Left lobe of liver (tissue), 2 donors: ENCODE measurements around the gene DNAJC18. TPM values are rescaled to one million over a fixed set of nuclear protein-coding genes. Genes with fewer than 3 reads are reported as not detected.
"Not testable (repeated sequence)": the region's sequence is repeated elsewhere in the genome, so short reads cannot be mapped to it uniquely, and the experiment has no call there.

Experiments used
- ATAC-seq: fragments of 200-7000 bp; cut with Tn5 transposase; one replicate; pipeline ENCODE4 v1.9.1; 2020; ENCODE audit warnings: mild to moderate bottlenecking, moderate library complexity
- DNase-seq: peaks from one replicate; pipeline ENCODE4 v3.0.0-alpha.2; 2020; ENCODE audit warnings: low spot score
- total RNA-seq: library from RNA; stranded (reverse); gene quantifications from one replicate; pipeline ENCODE4 v1.2.1, GENCODE V29; 2021
- donor health status: DM: no; HTN: no; CAD: no; lungs with moderate emphysema.
- donor health status: DM: no; HTN: yes; CAD: no.

The DNAJC18 gene
- total RNA-seq, 1 donor from 2014 or later, result 0.63 TPM

DNA sequence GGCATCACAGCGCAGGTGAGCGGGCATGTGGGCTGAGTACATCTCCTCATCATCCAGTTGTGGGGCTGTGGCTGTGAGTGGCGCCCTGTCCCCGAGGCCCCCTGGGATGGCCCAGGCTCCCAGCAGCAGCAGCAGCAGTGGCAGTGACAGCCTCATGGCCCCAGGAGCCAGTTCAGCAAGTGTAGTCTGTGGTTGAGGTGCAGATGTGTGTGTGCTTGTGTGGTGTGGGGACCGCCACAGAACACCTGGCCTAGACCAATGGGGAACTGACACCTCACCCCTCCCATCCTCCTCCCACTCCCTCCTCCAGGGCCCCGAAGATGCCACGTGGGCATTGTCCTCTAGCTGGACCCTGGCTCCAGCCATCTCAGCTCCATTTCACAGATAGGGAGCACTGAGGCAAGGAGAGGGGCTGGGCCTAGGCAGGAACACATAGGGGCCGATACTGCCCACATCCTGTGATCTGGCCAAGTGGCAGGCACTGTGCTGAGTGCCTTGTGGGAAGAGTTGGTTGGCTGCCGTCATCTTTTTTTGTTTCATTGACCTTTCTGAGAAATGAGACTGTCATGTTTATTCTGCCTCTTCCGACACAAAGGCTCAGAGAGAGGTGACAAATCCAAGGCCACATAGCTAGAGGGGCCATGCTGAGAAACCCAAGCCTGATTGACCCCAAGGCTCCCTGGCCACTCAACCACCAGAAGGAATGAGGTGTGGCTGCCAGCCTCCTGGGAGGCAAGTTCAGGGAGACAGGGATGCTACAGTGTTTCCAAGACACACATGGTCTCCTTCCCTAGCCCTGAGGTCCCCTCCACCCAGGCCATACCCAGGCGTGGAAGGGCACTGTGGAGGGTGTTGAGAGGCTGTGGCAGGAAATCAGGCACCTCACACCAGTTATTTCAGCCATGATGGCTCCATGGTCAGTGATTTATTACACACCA lies 49.4 kb downstream of the DNAJC18 start, which contains the start of gene MZB1:
MZB1 (minus strand) TSS at position 213 of the 938 bp plus-strand sequence; CDS start at position 156, 57 bp downstream.
- DNase-seq (no peak), ATAC-seq (no peak)

GRCh38 chr5:139388198-139388821 lies 51.0 kb downstream of the DNAJC18 start:
- ATAC-seq (no peak), DNase-seq (no peak)

GRCh38 chr5:139387611-139388197 lies 51.6 kb downstream of the DNAJC18 start:
- DNase-seq, result no peak
- no peak for ATAC-seq

DNA sequence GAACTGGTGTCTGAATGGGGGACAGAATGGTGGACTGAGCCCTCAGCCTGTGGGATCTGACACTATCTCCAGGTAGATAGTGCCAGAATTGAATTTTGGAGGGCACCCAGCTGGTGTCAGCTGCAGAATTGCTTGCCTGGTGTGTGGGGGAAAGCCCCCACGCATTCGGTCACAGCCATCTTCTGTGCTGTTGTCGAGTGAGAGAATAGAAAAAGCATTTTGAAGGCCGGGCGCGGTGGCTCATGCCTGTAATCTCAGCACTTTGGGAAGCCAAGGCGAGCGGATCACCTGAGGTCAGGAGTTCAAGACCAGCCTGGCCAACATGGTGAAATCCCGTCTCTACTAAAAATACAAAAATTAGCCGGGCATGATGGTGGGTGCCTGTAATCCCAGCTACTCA lies 52.4 kb downstream of the DNAJC18 start:
- ATAC-seq, DNase-seq: not testable (repeated sequence)

DNA sequence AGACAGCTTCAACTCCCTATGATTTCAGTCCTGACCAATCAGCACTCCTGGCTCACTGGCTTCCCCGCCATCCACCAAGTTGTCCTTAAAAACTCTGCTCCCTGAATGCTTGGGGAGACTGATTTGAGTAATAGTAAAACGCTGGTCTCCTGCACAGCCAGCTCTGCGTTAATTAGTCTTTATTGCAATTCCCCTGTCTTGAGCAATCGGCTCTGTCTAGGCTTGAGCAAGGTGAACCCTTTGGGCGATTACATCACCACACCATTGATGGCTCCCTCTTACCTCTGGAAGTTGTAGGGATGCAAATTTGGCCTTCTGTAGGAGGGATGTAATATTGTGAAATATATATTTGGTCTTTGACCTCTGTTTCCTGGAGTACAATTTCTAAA lies 53.3 kb downstream of the DNAJC18 start:
- DNase-seq, result no peak
- ATAC-seq, result no peak

DNA sequence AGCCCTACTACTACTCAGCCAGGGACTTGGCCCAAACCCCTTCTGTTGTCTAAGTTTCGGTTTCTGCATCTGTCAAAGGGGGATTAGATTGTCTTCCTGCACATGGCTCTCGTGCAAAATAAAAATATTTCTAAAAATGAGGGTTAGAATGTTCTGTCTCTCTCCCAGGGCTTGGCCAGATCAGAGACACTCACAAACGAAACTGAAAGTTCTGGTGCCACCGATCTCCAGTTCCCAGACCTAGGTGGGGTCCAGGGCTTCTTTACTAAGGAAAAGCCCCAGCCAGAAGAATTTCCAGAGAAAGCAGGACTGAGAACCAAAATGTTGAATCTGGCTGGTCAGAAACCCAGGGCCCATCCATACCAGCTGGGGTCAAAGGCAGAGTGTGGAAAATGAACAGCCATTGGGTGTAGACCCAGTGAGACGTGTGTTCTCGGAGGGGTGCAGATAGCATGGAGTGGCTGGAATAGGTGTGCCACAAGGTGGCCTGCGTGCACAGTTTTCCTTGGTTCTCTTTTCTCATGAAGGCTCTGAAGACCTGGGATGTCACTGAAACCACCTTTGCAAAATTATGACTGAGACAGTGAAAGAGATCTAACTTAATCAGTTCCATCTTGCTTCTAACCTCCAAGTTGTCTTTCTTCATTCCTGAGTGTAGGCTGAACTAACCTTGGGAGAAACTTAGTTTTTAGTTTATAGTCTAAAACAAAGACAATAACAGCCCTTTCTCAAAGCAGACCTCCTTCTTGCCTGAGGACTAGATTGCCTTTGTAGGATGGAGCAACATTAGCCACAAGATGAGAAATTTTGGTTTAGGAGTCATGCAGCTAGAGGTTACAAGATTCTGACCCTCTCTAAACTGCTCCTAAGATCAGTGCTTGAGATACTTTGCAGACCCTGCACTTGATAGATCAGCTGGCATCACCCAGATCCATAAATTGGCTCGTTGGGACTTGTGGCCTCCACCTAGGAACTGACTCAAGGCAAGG lies 54.0 kb downstream of the DNAJC18 start:
- DNase-seq, result no peak
- ATAC-seq, result peak; percentile 58

GRCh38 chr5:139384591-139385051 lies 54.7 kb downstream of the DNAJC18 start:
- DNase-seq (no peak), ATAC-seq (no peak)

- no peak for DNase-seq
- peak; percentile 52 for ATAC-seq
Observed at GRCh38 chr5:139383993-139384590, 55.2 kb downstream of the DNAJC18 start.

GRCh38 chr5:139383275-139383992 lies 55.9 kb downstream of the DNAJC18 start, which contains the start of gene SLC23A1:
Gene SLC23A1 (minus strand): TSS chr5:139383297. CDS start chr5:139383253, 44 bp downstream.
- DNase-seq (peak; percentile 91), ATAC-seq (peak; percentile 73)

DNA sequence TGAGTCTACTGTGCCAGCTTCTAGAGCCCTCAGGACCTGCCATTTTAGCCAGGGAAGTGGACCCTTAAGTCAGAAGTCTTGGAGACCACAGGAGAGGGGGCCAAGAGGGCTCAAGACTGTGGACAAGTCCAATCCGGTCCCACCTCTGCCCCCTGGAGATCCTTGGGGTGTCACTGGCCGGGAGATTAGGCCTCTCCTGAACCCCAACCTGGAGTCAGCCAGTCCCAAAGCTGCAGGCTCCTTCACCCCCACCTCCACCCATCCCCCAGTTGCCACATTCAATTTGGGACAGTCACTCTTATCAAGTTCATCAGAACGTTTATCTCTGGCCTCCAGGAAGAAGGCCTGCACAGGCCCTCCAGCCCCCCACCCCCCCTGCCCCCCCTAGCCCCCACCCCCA lies 56.5 kb downstream of the DNAJC18 start:
- ATAC-seq (peak; percentile 6), DNase-seq (no peak)

DNA sequence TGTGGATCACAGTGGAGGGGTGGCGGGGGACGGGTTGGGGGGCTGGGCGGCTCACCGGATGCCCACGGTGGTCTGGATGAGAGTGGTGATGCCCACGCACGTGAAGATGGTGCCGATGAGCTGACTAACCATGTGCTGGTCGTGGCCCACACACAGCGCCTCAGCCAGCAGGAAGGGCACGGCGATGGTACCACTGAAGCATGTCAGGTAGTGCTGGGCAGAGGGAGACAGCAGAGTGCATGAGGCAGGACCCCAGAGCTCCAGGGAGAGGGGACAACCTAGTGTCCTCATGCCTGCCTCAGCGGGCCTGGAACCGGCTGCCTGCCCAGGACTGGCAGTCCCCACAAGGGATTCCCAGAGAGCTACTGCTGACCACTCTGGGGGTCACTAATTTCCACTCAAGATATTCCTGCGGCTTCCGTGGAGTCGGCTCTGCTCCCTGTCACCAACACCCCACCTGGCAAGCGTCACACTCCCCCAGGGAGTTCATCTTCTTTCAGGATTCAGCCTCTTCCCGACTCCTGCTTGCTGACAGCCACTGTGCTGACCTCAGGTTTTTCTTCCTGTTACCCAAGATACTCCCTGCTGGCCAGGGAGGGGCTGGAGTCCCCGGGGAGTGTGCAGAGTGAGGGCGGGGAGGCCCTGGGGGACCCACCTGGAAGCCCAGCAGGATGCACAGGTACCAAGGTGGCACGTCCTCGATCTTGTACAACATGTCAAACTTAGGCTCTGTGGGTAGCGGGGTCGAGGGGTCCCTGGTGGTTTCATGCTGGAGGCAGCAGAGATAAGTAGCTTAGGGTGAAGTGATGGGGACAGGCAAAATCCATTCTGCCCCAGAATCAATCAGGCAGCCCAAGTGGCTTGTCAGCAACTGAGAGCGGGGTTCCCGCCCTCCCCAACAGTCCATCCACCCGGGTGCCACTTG lies 57.2 kb downstream of the DNAJC18 start:
- DNase-seq (no peak), ATAC-seq (peak; percentile 39)

- ATAC-seq, result no peak
- no peak for DNase-seq
Observed at GRCh38 chr5:139379626-139380449, 59.5 kb downstream of the DNAJC18 start.

DNA sequence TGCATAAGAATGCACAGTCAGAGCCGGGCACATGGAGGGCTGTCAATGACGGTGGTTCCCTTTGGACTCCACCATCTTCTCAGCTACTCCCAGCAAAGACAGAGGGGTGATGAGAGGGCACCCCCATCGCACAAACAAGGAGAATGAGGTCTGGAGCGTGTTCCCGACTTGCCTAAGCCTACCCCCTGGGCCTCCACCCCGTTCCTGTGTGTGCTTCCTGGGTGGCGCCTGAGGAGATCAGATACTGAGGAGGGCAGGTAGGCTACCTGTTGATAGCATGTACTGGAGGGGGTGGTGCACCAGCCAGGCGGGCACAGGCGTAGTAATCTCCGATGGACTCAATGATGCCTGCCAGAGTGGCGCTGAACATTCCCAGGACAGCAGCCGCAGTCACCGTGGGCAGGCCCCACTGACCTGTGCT lies 60.4 kb downstream of the DNAJC18 start:
- DNase-seq, result no peak
- ATAC-seq, result no peak

DNA sequence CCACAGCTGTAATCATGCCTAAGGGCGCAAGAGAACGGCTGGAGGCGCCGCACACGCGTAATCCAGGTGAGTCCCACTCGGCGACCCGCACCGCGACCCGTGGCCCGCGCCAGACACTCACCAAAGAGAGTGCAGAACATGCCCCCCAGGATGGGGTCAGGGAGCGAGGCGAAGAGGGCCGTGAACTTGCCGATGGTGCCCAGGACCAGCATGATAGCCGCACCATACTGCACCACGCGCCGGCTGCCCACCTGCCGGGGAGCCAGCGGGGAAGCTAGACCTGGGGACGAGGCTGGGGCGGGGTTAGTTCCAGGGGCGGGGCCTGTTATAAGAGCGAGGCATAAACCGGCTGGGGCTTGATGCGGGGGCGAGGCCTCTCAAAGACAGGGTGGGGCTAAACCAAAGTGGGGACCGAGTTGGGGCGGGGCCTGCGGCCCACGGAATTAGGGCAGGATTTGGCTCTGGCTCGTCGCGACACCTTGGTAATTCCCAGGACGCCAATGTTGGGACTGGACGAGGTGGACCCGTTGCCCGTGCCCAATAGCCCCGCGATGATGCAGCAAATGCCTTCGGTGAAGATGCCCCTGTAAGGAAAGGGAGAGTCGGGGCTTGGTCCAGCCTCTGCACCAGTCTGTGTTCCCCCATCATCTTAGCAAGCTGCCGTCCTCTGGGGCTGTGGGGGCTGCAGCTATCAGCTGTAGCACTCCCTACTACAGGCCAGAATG lies 61.1 kb downstream of the DNAJC18 start:
- ATAC-seq, result no peak
- DNase-seq, result peak; percentile 42

DNA sequence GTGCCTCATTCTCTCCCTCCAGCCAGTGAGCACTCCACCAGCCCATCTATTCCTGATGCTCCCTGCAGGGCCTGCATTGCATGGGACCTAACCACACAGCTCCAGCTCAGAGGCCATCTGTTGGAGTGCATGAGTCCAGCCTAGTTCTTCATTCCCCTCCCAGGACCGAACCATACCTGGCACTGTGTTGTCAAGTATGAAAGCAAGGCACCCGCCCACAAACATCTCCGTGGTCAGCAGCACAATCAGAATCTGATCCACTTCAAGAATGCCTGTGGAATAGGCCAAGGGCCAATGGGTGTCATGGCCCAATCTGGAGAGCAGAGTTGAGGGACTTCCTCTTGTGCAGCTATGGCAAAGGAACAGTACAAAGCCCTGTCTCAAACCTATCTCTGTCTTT lies 62.1 kb downstream of the DNAJC18 start:
- no peak for ATAC-seq
- peak; percentile 37 for DNase-seq

- ATAC-seq, result no peak
Observed at GRCh38 chr5:139376364-139376763, 63.0 kb downstream of the DNAJC18 start.

More at GRCh38 chr5:139376364-139376763, 63.0 kb downstream of the DNAJC18 start:
- DNase-seq, result peak; percentile 28
